SK-N-MC (cell line): Measurements from ENCODE around the gene B3GNT2.
"Not testable (repeated sequence)": the region's sequence is repeated elsewhere in the genome, so short reads cannot be mapped to it uniquely, and the experiment has no call there.

ENCODE experiments used
- DNase-seq: peaks from one replicate; pipeline ENCODE4 v3.0.0-alpha.2; 2011; ENCODE audit warnings: low read depth, low spot score
- H3K27ac ChIP-seq: fragments of 200-600 bp; sonication (generic); 2 replicates; pipeline ENCODE4 v1.5.1; 2016; ENCODE audit warnings: mixed run types
- H3K36me3 ChIP-seq: fragments of 200-600 bp; sonication (generic); 2 replicates; pipeline ENCODE4 v1.6.1; 2017; ENCODE audit warnings: antibody characterized with exemption, low read length, mixed read lengths; ENCODE audit not compliant: insufficient read depth
- H3K4me3 ChIP-seq: fragments of 200-600 bp; sonication (generic); 2 replicates; pipeline ENCODE4 v1.5.1; 2016
- H3K9ac ChIP-seq: fragments of 200-600 bp; sonication (generic); 2 replicates; pipeline ENCODE4 v1.8.0; 2017; ENCODE audit warnings: mixed run types, mixed read lengths; ENCODE audit not compliant: insufficient read length
- H3K9me3 ChIP-seq: fragments of 200-600 bp; sonication (generic); 2 replicates; pipeline ENCODE4 v1.6.1; 2017; ENCODE audit warnings: low read depth, mild to moderate bottlenecking, antibody characterized with exemption, low read length, moderate library complexity, mixed read lengths
- EZH2 ChIP-seq: fragments of 200-600 bp; sonication (generic); IDR thresholded peaks from one replicate; pipeline ENCODE4 v1.6.1; 2017; ENCODE audit warnings: antibody characterized with exemption
- FOXP2 ChIP-seq: optimal IDR thresholded peaks from 2 replicates; pipeline ENCODE3; 2011; ENCODE audit warnings: mild to moderate bottlenecking, moderate library complexity; ENCODE audit not compliant: insufficient read depth; ENCODE audit errors: extremely low read length, control extremely low read depth
- POLR2AphosphoS5 ChIP-seq: IDR thresholded peaks from 2 replicates; pipeline ENCODE4 v1.6.1; 2012; ENCODE audit warnings: mild to moderate bottlenecking, low read depth, low read length, borderline replicate concordance

B3GNT2 gene

DNA sequence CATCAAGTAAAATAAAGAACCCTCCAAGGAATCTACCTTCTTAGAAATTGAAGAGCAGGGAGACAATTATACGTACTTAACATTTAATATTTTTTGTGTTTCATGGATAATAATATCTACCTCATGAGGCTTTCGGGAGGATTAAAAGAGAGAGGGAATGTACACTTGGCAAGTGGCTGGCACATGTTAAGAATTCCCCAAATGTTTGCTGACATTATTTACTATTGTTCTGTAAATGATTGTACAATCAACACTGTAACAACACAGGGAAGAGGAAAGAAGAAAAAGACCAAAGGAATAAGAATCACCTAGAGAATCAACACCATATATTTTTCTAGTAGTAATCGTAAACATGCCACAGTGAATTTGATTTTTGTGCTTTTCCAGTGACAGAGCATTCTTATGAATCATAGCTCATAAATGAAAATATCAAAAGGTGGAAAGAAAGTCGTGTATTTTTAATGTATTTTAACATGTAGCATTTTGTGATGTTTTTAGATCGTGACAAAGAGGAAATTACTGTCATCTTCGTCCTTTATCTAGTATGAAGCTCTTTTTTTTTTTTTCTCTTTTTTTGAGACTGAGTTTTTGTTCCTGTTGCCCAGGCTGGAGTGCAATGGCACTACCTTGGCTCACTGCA is 67.3 kb downstream of the B3GNT2 start:
- H3K4me3 ChIP-seq = no peak overlapping the region
- H3K36me3 ChIP-seq = no peaks in the 10 kb centered on the region
- no peak for DNase-seq
- no peak overlapping the region for H3K9ac ChIP-seq
- H3K9me3 ChIP-seq = no peaks in the 10 kb centered on the region
- no peak for TF ChIP-seq FOXP2
- no peak for TF ChIP-seq EZH2
- no peak for TF ChIP-seq POLR2AphosphoS5
- no peak overlapping the region for H3K27ac ChIP-seq

DNA sequence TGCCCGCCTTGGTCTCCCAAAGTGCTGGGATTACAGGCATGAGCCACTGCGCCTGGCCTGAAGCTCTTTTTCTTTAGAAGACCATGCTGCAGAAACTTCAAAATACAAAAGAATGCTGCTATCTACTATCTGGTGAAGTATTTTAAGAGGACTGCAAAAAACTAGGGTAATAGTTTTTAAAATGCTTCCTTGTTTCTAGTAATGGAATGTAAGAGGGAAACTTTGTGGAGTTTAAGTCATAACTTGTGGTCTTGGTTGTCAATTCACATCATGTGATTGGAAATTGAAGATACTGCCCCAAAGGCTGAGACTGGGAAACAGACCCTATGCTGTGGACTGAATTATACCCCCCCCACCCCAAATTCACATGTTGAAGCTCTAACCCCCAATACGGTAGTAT is 68.3 kb downstream of the B3GNT2 start:
- H3K36me3 ChIP-seq = no peaks in the 10 kb centered on the region
- DNase-seq = no peak
- no peak overlapping the region for H3K27ac ChIP-seq
- H3K4me3 ChIP-seq = no peak overlapping the region
- H3K9me3 ChIP-seq = no peaks in the 10 kb centered on the region
- TF ChIP-seq FOXP2 (no peak), EZH2 (no peak), POLR2AphosphoS5 (no peak)
- H3K9ac ChIP-seq = no peak overlapping the region

GRCh38 chr2:62265106-62265505 is 69.2 kb downstream of the B3GNT2 start:
- Histone ChIP-seq H3K27ac (no peak overlapping the region), H3K9ac (no peak overlapping the region), H3K36me3 (no peaks in the 10 kb centered on the region), H3K4me3 (no peak overlapping the region), H3K9me3 (no peaks in the 10 kb centered on the region)
- no peak for TF ChIP-seq EZH2
- TF ChIP-seq FOXP2 = no peak
- no peak for TF ChIP-seq POLR2AphosphoS5
- DNase-seq = no peak

- Histone ChIP-seq H3K36me3 (no peaks in the 10 kb centered on the region), H3K4me3 (no peak overlapping the region), H3K27ac (no peak overlapping the region), H3K9ac (no peak overlapping the region), H3K9me3 (no peaks in the 10 kb centered on the region)
- DNase-seq = no peak
- no peak for TF ChIP-seq EZH2
- TF ChIP-seq FOXP2 = no peak
Observed at GRCh38 chr2:62266433-62267038, 70.6 kb downstream of the B3GNT2 start.

DNA sequence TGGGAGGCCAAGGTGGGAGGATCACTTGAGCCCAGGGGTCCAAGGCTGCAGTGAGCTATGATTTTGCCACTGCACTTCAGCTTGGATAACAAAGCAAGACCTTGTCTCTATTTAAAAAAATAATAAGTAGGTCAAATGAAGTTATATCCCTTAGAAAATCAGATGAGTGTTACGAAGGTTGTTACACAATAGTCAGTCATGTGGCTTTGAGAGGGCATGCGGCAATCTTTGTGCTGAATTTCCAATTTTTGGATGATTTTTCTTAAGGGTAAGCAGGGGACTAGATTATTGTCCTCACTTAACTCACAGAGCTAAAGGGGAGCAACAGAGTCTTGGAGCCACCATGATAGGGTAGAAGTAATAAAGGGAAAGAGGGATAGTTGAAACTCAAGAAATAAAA is 71.8 kb downstream of the B3GNT2 start:
- TF ChIP-seq EZH2 = no peak
- TF ChIP-seq POLR2AphosphoS5 = no peak
- no peak for TF ChIP-seq FOXP2
- no peak overlapping the region for H3K27ac ChIP-seq
- no peak for DNase-seq

DNA sequence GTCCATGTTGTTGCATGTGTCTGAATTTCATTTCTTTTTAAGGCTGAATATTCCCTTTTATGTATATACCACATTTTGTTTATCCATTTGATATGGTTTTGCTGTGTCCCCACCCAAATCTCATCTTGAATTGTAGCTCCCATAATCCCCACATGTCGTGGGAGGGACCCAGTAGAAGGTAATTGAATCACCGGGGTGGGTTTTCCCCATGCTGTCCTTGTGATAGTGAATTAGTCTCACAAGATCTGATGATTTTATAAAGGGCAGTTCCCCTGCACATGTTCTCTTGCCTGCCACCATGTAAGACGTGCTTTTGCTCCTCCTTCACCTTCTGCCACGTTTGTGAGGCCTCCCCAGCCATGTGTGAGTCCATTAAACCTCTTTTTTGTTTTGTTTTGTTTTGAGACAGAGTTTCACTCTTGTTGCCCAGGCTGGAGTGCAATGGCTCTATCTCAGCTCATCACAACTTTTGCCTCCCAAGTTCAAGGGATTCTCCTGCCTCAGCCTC is 72.8 kb downstream of the B3GNT2 start:
- not testable (repeated sequence) for H3K4me3 ChIP-seq, H3K27ac ChIP-seq, H3K36me3 ChIP-seq, DNase-seq, H3K9me3 ChIP-seq, H3K9ac ChIP-seq

More for the DNA sequence above, 71.8 kb downstream of the B3GNT2 start:
- Histone ChIP-seq H3K4me3 (no peak overlapping the region), H3K9ac (no peak overlapping the region), H3K36me3 (no peaks in the 10 kb centered on the region), H3K9me3 (no peaks in the 10 kb centered on the region)

GRCh38 chr2:62270728-62271127 is 74.8 kb downstream of the B3GNT2 start:
- DNase-seq = no peak
- no peak overlapping the region for H3K27ac ChIP-seq
- H3K36me3 ChIP-seq = no peaks in the 10 kb centered on the region
- H3K9me3 ChIP-seq = no peaks in the 10 kb centered on the region
- peak overlapping the region; percentile 24; the same call in 1 of the 2 replicates for H3K4me3 ChIP-seq
- TF ChIP-seq POLR2AphosphoS5 (no peak), EZH2 (no peak), FOXP2 (no peak)
- H3K9ac ChIP-seq = no peak overlapping the region
